CD4-positive, alpha-beta T cell treated with Interleukin-4 for 4 hours (primary cell): ENCODE data around the gene CAPN9.

ENCODE experiments used
- DNase-seq: peaks from one replicate; pipeline ENCODE4 v3.0.0-alpha.2; 2020

Gene CAPN9

GRCh38 chr1:230772457-230773395, 25.5 kb downstream of the CAPN9 start:
- no peak for DNase-seq

GRCh38 chr1:230773396-230774033, 26.3 kb downstream of the CAPN9 start:
- DNase-seq: no peak

- DNase-seq: no peak
Observed at GRCh38 chr1:230778916-230779590, 31.9 kb downstream of the CAPN9 start.

GRCh38 chr1:230781131-230781530, 33.9 kb downstream of the CAPN9 start:
- no peak for DNase-seq

- DNase-seq: no peak
Observed at GRCh38 chr1:230781594-230781993, 34.4 kb downstream of the CAPN9 start.

- DNase-seq: no peak
Observed at GRCh38 chr1:230784163-230784562, 37.0 kb downstream of the CAPN9 start.

GRCh38 chr1:230785636-230786384, 38.6 kb downstream of the CAPN9 start:
- no peak for DNase-seq

GRCh38 chr1:230786385-230786753, 39.2 kb downstream of the CAPN9 start:
- no peak for DNase-seq

GRCh38 chr1:230787471-230787870, 40.3 kb downstream of the CAPN9 start:
- no peak for DNase-seq

GRCh38 chr1:230788561-230789275, 41.5 kb downstream of the CAPN9 start:
- DNase-seq: no peak

- no peak for DNase-seq
Observed at GRCh38 chr1:230790026-230790425, 42.8 kb downstream of the CAPN9 start.

- no peak for DNase-seq
Observed at GRCh38 chr1:230791986-230792564, 44.9 kb downstream of the CAPN9 start.

GRCh38 chr1:230792691-230793462, 45.7 kb downstream of the CAPN9 start:
- DNase-seq: no peak

- DNase-seq: no peak
Observed at GRCh38 chr1:230793463-230793745, 46.2 kb downstream of the CAPN9 start.

- DNase-seq: no peak
Observed at GRCh38 chr1:230794431-230794830, 47.2 kb downstream of the CAPN9 start.

GRCh38 chr1:230794871-230795605, 47.9 kb downstream of the CAPN9 start:
- DNase-seq: no peak

- DNase-seq: no peak
Observed at GRCh38 chr1:230796626-230797025, 49.4 kb downstream of the CAPN9 start.

GRCh38 chr1:230797376-230797920, 50.3 kb downstream of the CAPN9 start:
- DNase-seq: no peak

GRCh38 chr1:230797942-230798365, 50.8 kb downstream of the CAPN9 start:
- DNase-seq: no peak

GRCh38 chr1:230798491-230798890, 51.3 kb downstream of the CAPN9 start:
- no peak for DNase-seq
